ENCODE data around the gene CCDC172. TPM values are rescaled to one million over a fixed set of nuclear protein-coding genes. Genes with fewer than 3 reads are reported as not detected.

CCDC172 gene, protein sequence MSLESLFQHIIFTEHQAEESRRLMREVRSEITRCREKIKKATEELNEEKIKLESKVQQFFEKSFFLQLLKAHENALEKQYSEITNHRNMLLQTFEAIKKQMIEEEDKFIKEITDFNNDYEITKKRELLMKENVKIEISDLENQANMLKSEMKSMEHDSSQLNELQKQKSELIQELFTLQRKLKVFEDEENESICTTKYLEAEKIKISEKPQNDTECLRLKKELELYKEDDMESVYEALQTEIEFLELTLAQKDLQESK
- not detected in 2 replicates for total RNA-seq
- long read RNA-seq, result 0 reads

- Mint-ChIP-seq H3K36me3 (ENCODE audit: unreplicated experiment) (no peaks in the 10 kb centered on the region), H3K27me3 (ENCODE audit: unreplicated experiment) (peaks cover 8% of the 10 kb centered on the region), H3K27ac (ENCODE audit: unreplicated experiment) (no peak within 1 kb of the TSS), H3K4me3 (ENCODE audit: unreplicated experiment) (no peak within 1 kb of the TSS), H3K4me1 (ENCODE audit: unreplicated experiment) (no peaks in the 10 kb centered on the region), H3K9me3 (ENCODE audit: unreplicated experiment) (no peaks in the 10 kb centered on the region)
- no peak for TF ChIP-seq CTCF (IDR thresholded peaks at IDR 0.05)
- no peak for DNase-seq (ENCODE audit: extremely low spot score, unreplicated experiment)
These were observed at the start of gene CCDC172 for GRCh38 chr10:116324227-116324950. TSS of gene CCDC172 (plus strand) at chr10:116324448. CDS start at chr10:116325012, 564 bp downstream.

DNA sequence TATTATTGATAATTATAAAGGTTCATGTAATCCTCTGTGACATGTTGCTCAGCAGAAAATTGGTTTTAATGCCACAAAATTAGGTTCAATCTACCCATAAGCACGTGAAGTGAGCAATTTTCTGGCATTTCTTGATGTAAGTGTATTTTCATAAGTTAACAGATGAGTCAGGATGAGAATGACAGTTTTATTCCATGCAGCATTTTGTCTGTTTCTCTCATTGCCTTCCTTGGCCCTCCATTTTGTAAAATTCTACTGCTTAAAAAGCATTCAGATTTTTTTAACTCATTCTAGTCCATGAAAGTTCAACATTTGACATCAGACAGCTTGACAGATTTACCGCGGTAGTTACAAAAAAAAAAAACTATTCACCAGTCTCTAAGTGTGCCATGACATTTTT lies 47.3 kb upstream of the CCDC172 start:
- no peak overlapping the region for H3K4me3 Mint-ChIP-seq (ENCODE audit: unreplicated experiment)
- H3K27ac Mint-ChIP-seq (ENCODE audit: unreplicated experiment), result no peak overlapping the region
- no peaks in the 10 kb centered on the region for H3K27me3 Mint-ChIP-seq (ENCODE audit: unreplicated experiment)
- DNase-seq (ENCODE audit: extremely low spot score, unreplicated experiment), result no peak
- no peaks in the 10 kb centered on the region for H3K36me3 Mint-ChIP-seq (ENCODE audit: unreplicated experiment)
- no peaks in the 10 kb centered on the region for H3K9me3 Mint-ChIP-seq (ENCODE audit: unreplicated experiment)
- no peak for TF ChIP-seq CTCF (IDR thresholded peaks at IDR 0.05)
- peaks cover 20% of the 10 kb centered on the region for H3K4me1 Mint-ChIP-seq (ENCODE audit: unreplicated experiment)

DNA sequence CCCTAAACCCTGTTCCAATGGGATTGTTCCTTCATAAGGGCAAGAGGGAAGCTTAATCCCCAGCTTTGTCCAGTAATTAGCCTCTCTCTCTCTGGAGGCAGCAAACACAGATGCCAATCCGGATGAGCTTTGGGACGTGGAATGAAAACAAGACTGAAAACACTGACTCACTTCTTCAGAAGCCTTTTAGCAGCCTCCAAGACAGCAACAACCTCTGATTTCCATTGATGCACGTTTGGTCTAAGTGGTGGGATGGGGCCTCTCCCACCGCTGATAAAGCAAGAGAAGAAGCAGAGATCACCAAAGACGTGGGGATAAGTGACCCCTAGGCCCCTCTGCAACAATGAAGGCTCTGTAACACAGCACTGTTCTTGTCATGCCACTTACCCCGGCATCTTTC lies 45.4 kb upstream of the CCDC172 start:
- DNase-seq (ENCODE audit: extremely low spot score, unreplicated experiment), result no peak
- peaks cover 20% of the 10 kb centered on the region for H3K4me1 Mint-ChIP-seq (ENCODE audit: unreplicated experiment)
- H3K9me3 Mint-ChIP-seq (ENCODE audit: unreplicated experiment), result no peaks in the 10 kb centered on the region
- no peak for TF ChIP-seq CTCF (IDR thresholded peaks at IDR 0.05)
- H3K27me3 Mint-ChIP-seq (ENCODE audit: unreplicated experiment), result no peaks in the 10 kb centered on the region
- H3K36me3 Mint-ChIP-seq (ENCODE audit: unreplicated experiment), result no peaks in the 10 kb centered on the region
- H3K27ac Mint-ChIP-seq (ENCODE audit: unreplicated experiment), result no peak overlapping the region
- H3K4me3 Mint-ChIP-seq (ENCODE audit: unreplicated experiment), result no peak overlapping the region

DNA sequence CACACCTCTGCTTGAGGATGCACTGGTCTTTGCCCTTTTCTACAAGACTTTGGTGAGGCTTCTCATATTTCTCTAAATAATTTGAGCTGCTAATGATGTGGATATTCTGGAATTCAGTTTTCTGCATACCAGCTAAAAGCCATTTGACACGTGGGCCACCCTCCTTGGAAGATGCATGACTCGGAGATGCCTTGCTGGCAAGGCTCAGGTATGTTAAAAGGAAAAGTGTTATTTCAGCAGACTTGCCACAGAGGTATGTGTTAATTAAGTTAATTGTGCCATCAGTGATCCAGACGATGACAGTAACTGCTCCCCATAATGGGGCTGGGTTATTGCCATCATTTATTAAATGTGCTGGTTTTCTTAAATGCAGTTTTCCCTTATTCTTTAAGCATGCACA lies 42.5 kb upstream of the CCDC172 start:
- Mint-ChIP-seq H3K4me1 (ENCODE audit: unreplicated experiment) (peaks cover 9% of the 10 kb centered on the region), H3K27me3 (ENCODE audit: unreplicated experiment) (no peaks in the 10 kb centered on the region), H3K27ac (ENCODE audit: unreplicated experiment) (no peak overlapping the region), H3K36me3 (ENCODE audit: unreplicated experiment) (no peaks in the 10 kb centered on the region), H3K4me3 (ENCODE audit: unreplicated experiment) (no peak overlapping the region), H3K9me3 (ENCODE audit: unreplicated experiment) (no peaks in the 10 kb centered on the region)
- no peak for TF ChIP-seq CTCF (IDR thresholded peaks at IDR 0.05)
- no peak for DNase-seq (ENCODE audit: extremely low spot score, unreplicated experiment)

DNA sequence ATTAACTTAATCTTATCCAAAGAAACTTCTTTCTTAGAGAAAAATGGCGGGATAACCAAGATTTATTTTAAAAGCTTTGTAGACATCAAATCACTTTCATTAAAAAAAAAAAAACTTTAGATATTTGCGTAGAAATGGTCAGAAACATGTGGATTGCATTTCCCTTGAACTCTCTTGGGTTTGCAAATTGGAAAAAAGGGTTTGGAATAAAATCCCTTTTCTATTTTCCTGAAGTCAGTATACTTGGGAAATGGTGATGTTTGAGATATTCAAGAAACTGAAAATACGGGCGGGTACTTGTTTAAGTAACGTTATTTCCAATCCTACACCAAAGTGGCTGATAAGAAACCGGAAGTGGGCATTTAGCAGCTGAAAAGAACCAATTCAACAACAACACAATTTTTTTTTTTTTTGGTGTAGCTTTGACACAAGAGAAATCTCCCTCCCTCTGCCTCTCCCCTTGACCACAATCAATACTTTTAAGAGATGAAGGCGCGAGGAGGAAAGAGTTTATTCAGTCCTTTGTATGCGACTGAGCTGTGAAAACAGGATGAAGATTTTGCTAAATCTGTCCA lies 37.5 kb upstream of the CCDC172 start:
- no peak for TF ChIP-seq CTCF (IDR thresholded peaks at IDR 0.05)
- DNase-seq (ENCODE audit: extremely low spot score, unreplicated experiment), result no peak
- Mint-ChIP-seq H3K27ac (ENCODE audit: unreplicated experiment) (no peak overlapping the region), H3K36me3 (ENCODE audit: unreplicated experiment) (no peaks in the 10 kb centered on the region), H3K27me3 (ENCODE audit: unreplicated experiment) (no peaks in the 10 kb centered on the region), H3K4me1 (ENCODE audit: unreplicated experiment) (no peaks in the 10 kb centered on the region), H3K4me3 (ENCODE audit: unreplicated experiment) (no peak overlapping the region), H3K9me3 (ENCODE audit: unreplicated experiment) (no peaks in the 10 kb centered on the region)
